ENCODE measurements around the gene AMY2B.
"Not testable (repeated sequence)": the region's sequence is repeated elsewhere in the genome, so short reads cannot be mapped to it uniquely, and the experiment has no call there.

The AMY2B gene

DNA sequence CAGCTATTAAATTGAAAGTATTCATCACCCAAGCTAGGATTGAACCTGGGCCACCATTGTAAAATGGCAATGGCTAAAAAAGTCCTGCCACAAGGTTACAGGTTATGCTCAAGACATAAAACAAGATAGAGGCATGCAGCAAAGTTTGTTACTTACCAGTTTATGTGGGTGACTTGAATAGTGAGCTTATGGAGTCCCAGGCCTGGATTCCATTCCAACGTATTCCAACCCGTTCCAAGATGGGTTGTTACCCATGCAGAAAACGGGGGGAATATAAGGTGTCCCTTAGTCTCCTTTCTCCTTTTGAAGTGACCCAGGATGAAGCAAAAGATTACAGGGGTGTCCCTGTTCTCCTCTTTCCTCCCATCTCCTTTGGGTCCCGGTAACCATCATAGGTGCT lies 56.0 kb downstream of the AMY2B start:
- DNase-seq, result not testable (repeated sequence)
